Spleen (tissue), 11 donors: ENCODE data around the gene STKLD1. TPM values are rescaled to one million over a fixed set of nuclear protein-coding genes. Genes with fewer than 3 reads are reported as not detected.
"Not testable (repeated sequence)": the region's sequence is repeated elsewhere in the genome, so short reads cannot be mapped to it uniquely, and the experiment has no call there.

Experiments
- DNase-seq: peaks from one replicate; pipeline ENCODE4 v3.0.0-alpha.2; 2020
- H3K27ac ChIP-seq, 8 donors: fragments of 200-600 bp; sonication (generic) in 7 of 8; 1 replicate in 4 of 8; 2 replicates in 4 of 8; pipeline versions ENCODE4 v1.5.0 to v1.8.0; 2016 to 2021; ENCODE audit warnings: inconsistent platforms in 4 of 8, mild to moderate bottlenecking in 4 of 8, moderate library complexity in 1 of 8
- H3K27me3 ChIP-seq, 7 donors: fragments of 200-600 bp; sonication (generic) in 6 of 7; replicated peaks in 1 of 7; 1 replicate in 4 of 7; 2 replicates in 3 of 7; pipeline versions ENCODE4 v1.5.0 to v1.8.0; 2016 to 2021; ENCODE audit warnings: inconsistent platforms in 3 of 7, mild to moderate bottlenecking in 1 of 7
- H3K36me3 ChIP-seq, 6 donors: fragments of 200-600 bp; sonication (generic) in 5 of 6; 1 replicate in 4 of 6; 2 replicates in 2 of 6; pipeline versions ENCODE4 v1.5.0 to v1.8.0; 2016 to 2021; ENCODE audit warnings: inconsistent platforms in 2 of 6
- H3K4me1 ChIP-seq, 6 donors: fragments of 200-600 bp; sonication (generic) in 5 of 6; 1 replicate in 3 of 6; 2 replicates in 3 of 6; pipeline versions ENCODE4 v1.5.0 to v1.8.0; 2016 to 2021; ENCODE audit warnings: inconsistent platforms in 3 of 6
- H3K4me3 ChIP-seq, 8 donors: fragments of 200-600 bp; sonication (generic) in 7 of 8; 1 replicate in 4 of 8; 2 replicates in 4 of 8; pipeline versions ENCODE4 v1.5.0 to v1.8.0; 2016 to 2021; ENCODE audit warnings: inconsistent platforms in 4 of 8, mild to moderate bottlenecking in 4 of 8, moderate library complexity in 2 of 8
- H3K9me3 ChIP-seq, 8 donors: fragments of 200-600 bp; sonication (generic) in 7 of 8; 1 replicate in 4 of 8; 2 replicates in 4 of 8; pipeline versions ENCODE4 v1.5.0 to v1.8.0; 2016 to 2021; ENCODE audit warnings: inconsistent platforms in 4 of 8
- CTCF ChIP-seq, 11 experiments: fragments of 200-600 bp in 7 of 11; fragments of 450-650 bp in 4 of 11; sonication (generic) in 4 of 11; IDR thresholded peaks in 8 of 11; conservative IDR thresholded peaks in 3 of 11; 1 replicate in 7 of 11; 2 replicates in 4 of 11; pipeline versions ENCODE4 v1.4.0 to v1.8.0; 2016 to 2021; ENCODE audit warnings: antibody characterized with exemption in 11 of 11, inconsistent platforms in 4 of 11, mild to moderate bottlenecking in 1 of 11
- POLR2A ChIP-seq, 3 donors: fragments of 450-650 bp; IDR thresholded peaks; one replicate each; pipeline ENCODE4 v1.5.1; 2017; ENCODE audit warnings: antibody characterized with exemption in 3 of 3, mild to moderate bottlenecking in 1 of 3
- POLR2AphosphoS5 ChIP-seq, 3 donors: sonication (generic); formaldehyde crosslinking; IDR thresholded peaks; one replicate each; pipeline ENCODE4 v1.5.1; 2017; ENCODE audit warnings: antibody characterized with exemption in 3 of 3
- WGBS, 5 donors: extraction: QIAGEN DNeasy Blood & Tissue Kit in 3 of 5; methylation state at CpG; one replicate each; pipeline versions ENCODE4 v1.1.5 to v1.1.7; 2013 to 2018; 5-methylcytosine and 5-hydroxymethylcytosine counted together
- intact Hi-C: fragments of 100-400 bp; cut with DNase I; formaldehyde crosslinking; loops from one replicate; pipeline ENCODE4 v1.15.0; 2023; ENCODE audit warnings: low total_unique reads
- polyA plus RNA-seq, 3 donors: library from polyadenylated mRNA; stranded (reverse); fragments of 200-250 nt; gene quantifications; one replicate each; pipeline ENCODE4 v1.2.1, GENCODE V29; 2013
- total RNA-seq, 7 donors: library from RNA; depleted of rRNA in 3 of 7; stranded (reverse); fragments of >200 nt in 3 of 7; fragmentation: NEBNext Ultra II Directional in 4 of 7; extraction: Animal tissue kit (Norgen Biotek cat#: 25700) in 4 of 7; gene quantifications; one replicate each; pipeline versions ENCODE4 v1.1.0 to v1.2.1, GENCODE V29; 2016 to 2021
- donor health status: healthy with polysubstance abuse.
- donor health status: DM: no; HTN: no; CAD: no; lungs with moderate emphysema.
- donor health status: DM: no; HTN: no; CAD: no.
- donor health status: Bipolar disorder and iron deficiency.
- donor health status: healthy.
- donor health status: DM: no; HTN: no; CAD: no.
- donor health status: DM: yes; HTN: yes; CAD: no.

The STKLD1 gene
- total and polyA plus RNA-seq, 10 donors: 0.29 to 1.5 (median 0.95) TPM; not detected in 2

DNA sequence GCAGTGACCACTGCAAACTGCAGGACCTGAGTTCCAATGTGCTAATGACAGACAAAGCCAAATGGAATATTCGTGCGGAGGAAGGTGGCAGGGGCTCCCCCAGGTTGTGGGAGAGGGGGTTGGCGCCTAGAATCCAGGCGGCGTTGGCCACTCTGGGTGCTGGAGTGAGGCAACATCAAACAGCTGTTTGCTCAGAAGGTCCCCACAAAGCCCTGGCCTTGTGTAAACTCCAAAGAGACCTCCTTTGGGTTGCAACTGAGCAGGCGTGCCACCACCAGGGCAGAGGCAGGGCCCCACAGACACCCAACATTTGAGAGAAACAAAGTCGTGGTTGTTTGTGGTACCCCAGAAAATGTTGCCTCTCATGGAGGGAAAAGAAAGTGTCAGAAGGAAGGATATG is 14.5 kb downstream of the STKLD1 start:
- Histone ChIP-seq H3K4me3 (no peak overlapping the region), H3K27me3 (peaks cover 0 to 41% (median 0%) of the 10 kb centered on the region in 7 donors), H3K9me3 (no peaks in the 10 kb centered on the region), H3K4me1 (peaks cover 0 to 22% (median 0%) of the 10 kb centered on the region in 6 donors), H3K36me3 (no peaks in the 10 kb centered on the region), H3K27ac (no peak overlapping the region)
- DNase-seq: no peak
- intact Hi-C loops: no loop called here
- TF ChIP-seq POLR2A (IDR thresholded peaks at IDR 0.05): no peak
- 82 to 89% (median 83%) methylated on average over 7 of the region's 7 CpGs for WGBS, 5 donors

DNA sequence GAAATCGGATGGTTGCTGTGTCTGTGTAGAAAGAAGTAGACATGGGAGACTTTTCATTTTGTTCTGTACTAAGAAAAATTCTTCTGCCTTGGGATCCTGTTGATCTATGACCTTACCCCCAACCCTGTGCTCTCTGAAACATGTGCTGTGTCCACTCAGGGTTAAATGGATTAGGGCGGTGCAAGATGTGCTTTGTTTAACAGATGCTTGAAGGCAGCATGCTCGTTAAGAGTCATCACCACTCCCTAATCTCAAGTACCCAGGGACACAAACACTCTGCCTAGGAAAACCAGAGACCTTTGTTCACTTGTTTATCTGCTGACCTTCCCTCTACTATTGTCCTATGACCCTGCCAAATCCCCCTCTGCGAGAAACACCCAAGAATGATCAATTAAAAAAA is 15.3 kb downstream of the STKLD1 start:
- H3K36me3 ChIP-seq, intact Hi-C loops, H3K27ac ChIP-seq, H3K9me3 ChIP-seq, DNase-seq, H3K4me3 ChIP-seq: not testable (repeated sequence)
- peaks cover 0 to 21% (median 0%) of the 10 kb centered on the region in 6 donors for H3K4me1 ChIP-seq
- H3K27me3 ChIP-seq: peaks cover 0 to 41% (median 0%) of the 10 kb centered on the region in 7 donors
- WGBS, 5 donors: 53 to 73% (median 64%) methylated on average over 2 to 3 of the region's 4 CpGs

GRCh38 chr9:133392308-133392707 is 16.1 kb downstream of the STKLD1 start:
- H3K36me3 ChIP-seq, intact Hi-C loops, H3K9me3 ChIP-seq, DNase-seq, H3K27ac ChIP-seq, H3K4me3 ChIP-seq: not testable (repeated sequence)
- WGBS, 5 donors: 95 to 100% (median 97%) methylated on average over 3 of the region's 3 CpGs
- Histone ChIP-seq H3K4me1 (peaks cover 0 to 15% (median 0%) of the 10 kb centered on the region in 6 donors), H3K27me3 (peaks cover 0 to 41% (median 0%) of the 10 kb centered on the region in 7 donors)

DNA sequence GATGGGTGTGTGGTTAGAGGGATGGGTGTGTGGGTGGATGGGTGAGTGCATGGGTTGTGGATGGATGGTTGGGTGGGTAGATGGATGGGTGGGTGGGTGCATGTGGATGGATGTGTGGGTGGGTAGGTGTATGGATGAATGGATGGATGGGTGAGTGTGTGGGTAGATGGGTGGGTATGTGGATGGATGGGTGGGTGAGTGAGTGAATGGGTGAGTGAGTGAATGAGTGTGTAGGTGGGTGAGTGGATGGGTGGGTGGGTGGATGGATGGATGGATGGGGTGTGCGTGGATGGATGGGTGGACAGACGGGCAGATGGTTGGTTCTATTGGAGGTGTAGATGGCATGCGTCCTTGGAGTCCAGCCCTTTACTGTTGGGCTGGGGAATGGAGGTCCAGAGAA is 17.2 kb downstream of the STKLD1 start:
- no peak overlapping the region for H3K4me3 ChIP-seq
- no peaks in the 10 kb centered on the region for H3K9me3 ChIP-seq
- H3K27me3 ChIP-seq: peaks cover 0 to 41% (median 0%) of the 10 kb centered on the region in 7 donors
- intact Hi-C loops: no loop called here
- TF ChIP-seq CTCF (IDR thresholded peaks at IDR 0.05 in 8 of 11, conservative IDR thresholded peaks at IDR 0.05 in 3 of 11) (no peak), POLR2A (IDR thresholded peaks at IDR 0.05) (no peak), POLR2AphosphoS5 (IDR thresholded peaks at IDR 0.05) (no peak)
- no peak overlapping the region for H3K27ac ChIP-seq
- DNase-seq: no peak
- H3K36me3 ChIP-seq: no peaks in the 10 kb centered on the region
- WGBS, 5 donors: 89 to 95% (median 94%) methylated on average over 3 of the region's 3 CpGs
- H3K4me1 ChIP-seq: peaks cover 0 to 15% (median 0%) of the 10 kb centered on the region in 6 donors

DNA sequence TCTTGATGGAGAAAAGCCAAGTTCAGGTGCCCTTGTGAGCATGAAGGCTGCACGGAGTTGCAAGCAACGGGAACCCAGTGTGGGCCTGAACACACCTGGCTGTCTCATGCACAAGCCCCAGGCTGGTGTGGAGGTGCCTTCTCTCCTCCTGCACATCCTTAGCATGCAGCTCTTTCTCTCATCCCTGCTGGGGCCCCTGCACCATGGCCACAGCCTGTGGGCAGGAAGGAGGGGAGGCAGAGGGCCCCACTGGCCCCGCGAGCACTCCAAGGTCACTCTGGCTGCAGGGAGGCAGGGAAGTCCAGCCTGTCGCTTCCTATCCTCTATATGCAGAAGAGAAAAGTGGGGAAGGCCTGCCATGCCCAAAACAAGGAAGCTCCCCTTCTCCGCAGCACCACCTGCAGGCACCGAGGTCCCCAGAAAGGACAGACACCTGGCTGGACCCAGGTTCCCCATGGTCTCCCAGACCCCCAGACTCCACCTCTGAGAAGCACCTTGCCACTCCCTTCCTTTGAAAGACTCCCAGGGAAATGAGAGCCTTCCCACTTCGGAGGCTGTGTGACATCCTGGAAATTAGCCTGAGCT is 18.6 kb downstream of the STKLD1 start:
- no peak overlapping the region for H3K27ac ChIP-seq
- TF ChIP-seq POLR2A (IDR thresholded peaks at IDR 0.05): no peak
- no peak for TF ChIP-seq POLR2AphosphoS5 (IDR thresholded peaks at IDR 0.05)
- TF ChIP-seq CTCF (IDR thresholded peaks at IDR 0.05 in 8 of 11, conservative IDR thresholded peaks at IDR 0.05 in 3 of 11): no peak
- no peak for DNase-seq
- no peaks in the 10 kb centered on the region for H3K36me3 ChIP-seq
- H3K9me3 ChIP-seq: no peaks in the 10 kb centered on the region
- intact Hi-C loops: no loop called here
- H3K4me3 ChIP-seq: no peak overlapping the region
- peaks cover 0 to 15% (median 0%) of the 10 kb centered on the region in 6 donors for H3K4me1 ChIP-seq
- peaks cover 0 to 38% (median 0%) of the 10 kb centered on the region in 7 donors for H3K27me3 ChIP-seq
- WGBS, 5 donors: 25 to 37% (median 28%) methylated on average over 3 to 8 of the region's 8 CpGs
